ENCODE results near the gene TMPRSS11E. TPM values are rescaled to one million over a fixed set of nuclear protein-coding genes. Genes with fewer than 3 reads are reported as not detected.
"Not testable (repeated sequence)": the region's sequence is repeated elsewhere in the genome, so short reads cannot be mapped to it uniquely, and the experiment has no call there.

Gene TMPRSS11E
- polyA plus RNA-seq, 1 experiment = not detected

- Histone ChIP-seq H3K4me3 (ENCODE audit: low read depth, low read length) (no peak overlapping the region), H3K36me3 (ENCODE audit: control insufficient read depth, insufficient read depth, low read length) (no peaks in the 10 kb centered on the region), H3K27me3 (ENCODE audit: control insufficient read depth, insufficient read depth, low read length) (no peaks in the 10 kb centered on the region)
- TF ChIP-seq, protein P1, sequence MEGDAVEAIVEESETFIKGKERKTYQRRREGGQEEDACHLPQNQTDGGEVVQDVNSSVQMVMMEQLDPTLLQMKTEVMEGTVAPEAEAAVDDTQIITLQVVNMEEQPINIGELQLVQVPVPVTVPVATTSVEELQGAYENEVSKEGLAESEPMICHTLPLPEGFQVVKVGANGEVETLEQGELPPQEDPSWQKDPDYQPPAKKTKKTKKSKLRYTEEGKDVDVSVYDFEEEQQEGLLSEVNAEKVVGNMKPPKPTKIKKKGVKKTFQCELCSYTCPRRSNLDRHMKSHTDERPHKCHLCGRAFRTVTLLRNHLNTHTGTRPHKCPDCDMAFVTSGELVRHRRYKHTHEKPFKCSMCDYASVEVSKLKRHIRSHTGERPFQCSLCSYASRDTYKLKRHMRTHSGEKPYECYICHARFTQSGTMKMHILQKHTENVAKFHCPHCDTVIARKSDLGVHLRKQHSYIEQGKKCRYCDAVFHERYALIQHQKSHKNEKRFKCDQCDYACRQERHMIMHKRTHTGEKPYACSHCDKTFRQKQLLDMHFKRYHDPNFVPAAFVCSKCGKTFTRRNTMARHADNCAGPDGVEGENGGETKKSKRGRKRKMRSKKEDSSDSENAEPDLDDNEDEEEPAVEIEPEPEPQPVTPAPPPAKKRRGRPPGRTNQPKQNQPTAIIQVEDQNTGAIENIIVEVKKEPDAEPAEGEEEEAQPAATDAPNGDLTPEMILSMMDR (IDR thresholded peaks at IDR 0.05; ENCODE audit: insufficient read depth, low read depth, low read length) = no peak
- ChIA-PET POLR2A (no interaction called here), CTCF (no interaction called here)
- no peak for DNase-seq (ENCODE audit: low read depth)
Observed at GRCh38 chr4:68406479-68406859, 40.8 kb upstream of the TMPRSS11E start.

DNA sequence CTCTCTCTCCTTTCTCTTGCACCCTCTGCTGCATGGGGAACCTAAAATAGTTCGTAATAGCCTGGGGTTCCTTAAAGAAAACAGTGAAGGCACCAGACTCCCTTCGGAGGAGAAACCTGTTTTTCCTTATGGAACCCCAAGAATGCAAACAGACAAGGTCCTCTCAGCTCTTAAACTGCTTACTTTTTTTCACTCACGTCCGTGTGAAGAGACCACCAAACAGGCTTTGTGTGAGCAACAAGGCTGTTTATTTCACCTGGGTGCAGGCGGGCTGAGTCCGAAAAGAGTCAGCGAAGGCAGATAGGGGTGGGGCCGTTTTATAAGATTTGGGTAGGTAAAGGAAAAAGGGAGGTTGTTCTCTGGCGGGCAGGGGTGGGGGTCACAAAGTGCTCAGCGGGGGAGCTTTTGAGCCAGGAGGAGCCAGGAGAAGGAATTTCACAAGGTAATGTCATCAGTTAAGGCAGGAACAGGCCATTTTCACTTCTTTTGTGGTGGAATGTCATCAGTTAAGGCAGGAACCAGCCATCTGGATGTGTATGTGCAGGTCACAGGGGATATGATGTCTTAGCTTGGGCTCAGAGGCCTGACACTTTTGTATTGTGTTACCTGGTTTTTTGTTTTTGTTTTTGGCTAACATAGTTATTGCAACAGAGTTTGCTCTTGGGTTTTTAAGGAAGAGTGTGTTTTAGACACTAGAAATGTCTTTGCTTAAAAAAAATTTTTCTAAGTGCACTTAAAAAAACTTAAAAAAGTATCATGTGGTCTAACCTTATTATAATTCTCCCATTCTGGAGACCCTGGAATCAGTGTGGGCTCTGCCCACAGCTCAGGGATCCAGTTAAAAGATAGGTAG, 40.0 kb upstream of the TMPRSS11E start:
- POLR2A ChIA-PET; H3K4me3 ChIP-seq (ENCODE audit: low read depth, low read length); DNase-seq (ENCODE audit: low read depth); H3K27me3 ChIP-seq (ENCODE audit: control insufficient read depth, insufficient read depth, low read length); H3K36me3 ChIP-seq (ENCODE audit: control insufficient read depth, insufficient read depth, low read length): not testable (repeated sequence)
- CTCF ChIA-PET = interaction anchor here (1.0 kb wide), 1 partner anchor 8 kb away, joined by 3 read pairs; no protein-coding TSS in a partner anchor

GRCh38 chr4:68407868-68408190, 39.4 kb upstream of the TMPRSS11E start:
- DNase-seq (ENCODE audit: low read depth) = no peak
- CTCF ChIA-PET = interaction anchor here (0.9 to 1.0 kb wide), 2 partner anchors 8 to 108 kb away, joined by 3 read pairs; no protein-coding TSS in a partner anchor
- Histone ChIP-seq H3K36me3 (ENCODE audit: control insufficient read depth, insufficient read depth, low read length) (no peaks in the 10 kb centered on the region), H3K4me3 (ENCODE audit: low read depth, low read length) (no peak overlapping the region), H3K27me3 (ENCODE audit: control insufficient read depth, insufficient read depth, low read length) (no peaks in the 10 kb centered on the region)
- TF ChIP-seq, protein P1 (IDR thresholded peaks at IDR 0.05; ENCODE audit: insufficient read depth, low read depth, low read length) = no peak
- POLR2A ChIA-PET = no interaction called here

DNA sequence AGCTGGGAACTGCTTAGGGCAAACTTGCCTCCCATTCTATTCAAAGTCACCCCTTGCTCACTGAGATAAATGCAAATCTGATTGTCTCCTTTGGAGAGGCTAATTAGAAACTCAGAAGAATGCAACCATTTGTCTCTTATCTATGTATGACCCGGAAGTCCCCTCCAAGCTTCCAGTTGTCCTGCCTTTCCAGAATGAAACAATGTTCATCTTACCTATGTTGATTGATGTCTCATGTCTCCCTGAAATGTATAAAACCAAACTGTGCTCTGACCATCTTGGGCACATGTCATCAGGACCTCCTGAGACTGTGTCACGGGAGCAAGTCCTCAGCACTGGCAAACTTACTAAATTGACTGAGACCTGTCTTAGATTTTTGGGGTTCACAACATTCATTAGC, 37.1 kb upstream of the TMPRSS11E start:
- Histone ChIP-seq H3K27me3 (ENCODE audit: control insufficient read depth, insufficient read depth, low read length) (no peaks in the 10 kb centered on the region), H3K36me3 (ENCODE audit: control insufficient read depth, insufficient read depth, low read length) (no peaks in the 10 kb centered on the region), H3K4me3 (ENCODE audit: low read depth, low read length) (no peak overlapping the region)
- CTCF ChIA-PET = interaction anchor here (0.7 to 0.9 kb wide), 2 partner anchors 13 to 138 kb away, joined by 3 read pairs; no protein-coding TSS in a partner anchor
- TF ChIP-seq, protein P1 (IDR thresholded peaks at IDR 0.05; ENCODE audit: insufficient read depth, low read depth, low read length) = no peak
- POLR2A ChIA-PET = no interaction called here
- no peak for DNase-seq (ENCODE audit: low read depth)

DNA sequence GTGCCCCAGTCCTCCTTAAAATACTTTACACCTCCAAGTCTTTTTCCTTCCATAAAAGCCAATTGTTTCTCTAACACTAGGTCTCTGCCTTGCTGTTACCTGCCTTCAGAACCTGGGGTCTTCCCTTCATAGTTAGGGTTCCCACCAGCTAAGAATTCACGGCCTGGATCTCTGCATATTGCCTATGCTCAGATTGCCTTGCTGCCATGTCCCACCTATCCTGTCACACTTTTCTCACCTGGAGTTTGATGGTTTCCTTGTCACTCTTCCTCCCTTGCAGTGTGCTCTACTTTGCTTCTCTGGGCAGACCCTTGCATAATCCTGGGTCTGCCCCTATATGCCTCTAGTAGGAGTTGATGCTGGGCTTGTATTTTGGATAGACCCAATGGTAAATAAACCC, 36.6 kb upstream of the TMPRSS11E start:
- Histone ChIP-seq H3K4me3 (ENCODE audit: low read depth, low read length) (no peak overlapping the region), H3K36me3 (ENCODE audit: control insufficient read depth, insufficient read depth, low read length) (no peaks in the 10 kb centered on the region), H3K27me3 (ENCODE audit: control insufficient read depth, insufficient read depth, low read length) (no peaks in the 10 kb centered on the region)
- no peak for DNase-seq (ENCODE audit: low read depth)
- CTCF ChIA-PET = interaction anchor here (0.9 kb wide), 1 partner anchor 139 kb away, joined by 3 read pairs; no protein-coding TSS in a partner anchor
- POLR2A ChIA-PET = no interaction called here
- TF ChIP-seq, protein P1 (IDR thresholded peaks at IDR 0.05; ENCODE audit: insufficient read depth, low read depth, low read length) = no peak

GRCh38 chr4:68412031-68412430, 35.2 kb upstream of the TMPRSS11E start:
- H3K27me3 ChIP-seq (ENCODE audit: control insufficient read depth, insufficient read depth, low read length); H3K36me3 ChIP-seq (ENCODE audit: control insufficient read depth, insufficient read depth, low read length); DNase-seq (ENCODE audit: low read depth); CTCF ChIA-PET; POLR2A ChIA-PET; H3K4me3 ChIP-seq (ENCODE audit: low read depth, low read length): not testable (repeated sequence)

Measured in BJ (cell line).